NB4 (cell line): ENCODE data around the gene CCNE1.

ENCODE experiments used
- MYC ChIP-seq: IDR thresholded peaks from 2 replicates; pipeline ENCODE4 v1.6.1; 2011; ENCODE audit warnings: low read depth, low read length
- POLR2A ChIP-seq: IDR thresholded peaks from 2 replicates; pipeline ENCODE4 v1.6.1; 2011; ENCODE audit warnings: mild to moderate bottlenecking; ENCODE audit not compliant: insufficient read length; ENCODE audit errors: extremely low read depth
- TF ChIP-seq, protein P1 (sequence below): IDR thresholded peaks from one replicate; pipeline ENCODE4 v1.5.1; 2012; ENCODE audit warnings: low read depth, low read length
- TF ChIP-seq, protein P2 (sequence below): IDR thresholded peaks from 2 replicates; pipeline ENCODE4 v1.6.1; 2011; ENCODE audit warnings: low read depth, low read length

DNA sequence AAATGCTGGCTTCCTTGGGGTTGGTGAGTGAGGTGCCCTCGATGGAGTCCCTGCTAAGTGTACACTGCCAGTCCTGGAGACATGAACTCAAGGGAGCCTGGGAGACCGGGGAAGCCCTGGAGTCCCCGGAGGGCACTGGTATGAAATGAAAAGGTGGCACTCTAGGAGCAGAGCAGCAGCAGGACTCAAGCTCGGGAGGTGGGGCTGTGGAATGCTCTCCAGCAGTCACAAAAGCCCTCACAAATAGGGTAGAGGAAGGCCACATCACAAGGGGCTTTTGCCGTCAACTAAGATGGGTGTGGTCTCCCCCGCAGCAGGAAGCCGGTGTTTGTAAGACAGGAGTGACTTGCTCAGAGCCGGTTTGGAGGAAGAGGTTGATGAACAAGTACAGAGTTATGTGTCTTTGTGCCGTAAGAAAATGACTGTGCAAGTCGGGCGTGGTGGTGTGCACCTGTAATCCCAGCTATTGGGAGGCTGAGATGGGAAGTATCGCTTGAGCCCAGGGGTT lies 19.3 kb downstream of the CCNE1 start:
- TF ChIP-seq, protein P1, sequence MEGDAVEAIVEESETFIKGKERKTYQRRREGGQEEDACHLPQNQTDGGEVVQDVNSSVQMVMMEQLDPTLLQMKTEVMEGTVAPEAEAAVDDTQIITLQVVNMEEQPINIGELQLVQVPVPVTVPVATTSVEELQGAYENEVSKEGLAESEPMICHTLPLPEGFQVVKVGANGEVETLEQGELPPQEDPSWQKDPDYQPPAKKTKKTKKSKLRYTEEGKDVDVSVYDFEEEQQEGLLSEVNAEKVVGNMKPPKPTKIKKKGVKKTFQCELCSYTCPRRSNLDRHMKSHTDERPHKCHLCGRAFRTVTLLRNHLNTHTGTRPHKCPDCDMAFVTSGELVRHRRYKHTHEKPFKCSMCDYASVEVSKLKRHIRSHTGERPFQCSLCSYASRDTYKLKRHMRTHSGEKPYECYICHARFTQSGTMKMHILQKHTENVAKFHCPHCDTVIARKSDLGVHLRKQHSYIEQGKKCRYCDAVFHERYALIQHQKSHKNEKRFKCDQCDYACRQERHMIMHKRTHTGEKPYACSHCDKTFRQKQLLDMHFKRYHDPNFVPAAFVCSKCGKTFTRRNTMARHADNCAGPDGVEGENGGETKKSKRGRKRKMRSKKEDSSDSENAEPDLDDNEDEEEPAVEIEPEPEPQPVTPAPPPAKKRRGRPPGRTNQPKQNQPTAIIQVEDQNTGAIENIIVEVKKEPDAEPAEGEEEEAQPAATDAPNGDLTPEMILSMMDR, result no peak
- TF ChIP-seq POLR2A (no peak), MYC (no peak)
- TF ChIP-seq, protein P2, sequence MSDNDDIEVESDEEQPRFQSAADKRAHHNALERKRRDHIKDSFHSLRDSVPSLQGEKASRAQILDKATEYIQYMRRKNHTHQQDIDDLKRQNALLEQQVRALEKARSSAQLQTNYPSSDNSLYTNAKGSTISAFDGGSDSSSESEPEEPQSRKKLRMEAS, result no peak
